Mucosa of rectum (tissue), 2 donors: ENCODE measurements around the gene HIPK3.

Source experiments
- H3K27ac ChIP-seq, 2 donors: one replicate each; pipeline ENCODE4 v1.7.0; 2013; ENCODE audit warnings: inconsistent platforms in 2 of 2, low read depth in 2 of 2, low read length in 2 of 2
- H3K27me3 ChIP-seq, 2 donors: one replicate each; pipeline ENCODE4 v1.7.0; 2013; ENCODE audit warnings: low read length in 2 of 2; ENCODE audit not compliant: control insufficient read depth in 2 of 2, insufficient read depth in 2 of 2
- H3K36me3 ChIP-seq, 2 donors: one replicate each; pipeline ENCODE4 v1.7.0; 2013; ENCODE audit warnings: low read length in 2 of 2; ENCODE audit not compliant: control insufficient read depth in 2 of 2, insufficient read depth in 2 of 2
- H3K4me1 ChIP-seq, 2 donors: one replicate each; pipeline ENCODE4 v1.7.0; 2013; ENCODE audit warnings: low read length in 2 of 2, mild to moderate bottlenecking in 1 of 2; ENCODE audit not compliant: control insufficient read depth in 2 of 2, insufficient read depth in 2 of 2
- H3K4me3 ChIP-seq, 2 donors: one replicate each; pipeline ENCODE4 v1.7.0; 2013; ENCODE audit warnings: low read length in 2 of 2
- H3K9ac ChIP-seq, 2 donors: one replicate each; pipeline ENCODE4 v1.7.0; 2013; ENCODE audit warnings: low read length in 2 of 2, low read depth in 1 of 2, mild to moderate bottlenecking in 1 of 2
- H3K9me3 ChIP-seq, 2 donors: one replicate each; pipeline ENCODE4 v1.7.0; 2013; ENCODE audit warnings: low read length in 2 of 2; ENCODE audit not compliant: control insufficient read depth in 2 of 2
- donor health status: healthy.
- donor health status: Normal muscosa, but diverticular disease.

Gene HIPK3

GRCh38 chr11:33272338-33273107, 15.3 kb downstream of the HIPK3 start:
- no peaks in the 10 kb centered on the region for H3K27me3 ChIP-seq
- no peaks in the 10 kb centered on the region for H3K9me3 ChIP-seq
- no peak overlapping the region for H3K9ac ChIP-seq
- H3K4me1 ChIP-seq: peaks cover 0 to 13% of the 10 kb centered on the region in 2 donors
- H3K27ac ChIP-seq: no peak overlapping the region
- H3K4me3 ChIP-seq: no peak overlapping the region
- no peaks in the 10 kb centered on the region for H3K36me3 ChIP-seq

DNA sequence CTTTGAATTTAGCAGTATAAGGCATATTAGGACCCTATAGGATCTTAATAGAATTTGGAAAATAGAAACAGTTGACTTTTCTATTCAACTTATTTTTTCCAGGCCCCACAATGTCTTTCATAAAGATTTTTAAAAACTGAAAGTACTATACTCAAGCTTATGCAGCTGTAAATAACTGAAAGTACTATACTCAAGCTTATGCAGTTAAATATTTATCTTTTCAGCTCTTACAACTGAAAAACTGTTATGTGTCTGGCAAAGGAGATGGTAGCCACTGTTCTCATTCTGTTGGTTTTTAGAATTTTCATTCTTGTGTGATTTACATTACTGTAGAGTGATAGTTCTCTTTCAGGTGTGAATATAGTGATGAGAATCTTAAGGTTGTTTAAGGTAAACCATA, 16.5 kb downstream of the HIPK3 start:
- no peak overlapping the region for H3K27ac ChIP-seq

DNA sequence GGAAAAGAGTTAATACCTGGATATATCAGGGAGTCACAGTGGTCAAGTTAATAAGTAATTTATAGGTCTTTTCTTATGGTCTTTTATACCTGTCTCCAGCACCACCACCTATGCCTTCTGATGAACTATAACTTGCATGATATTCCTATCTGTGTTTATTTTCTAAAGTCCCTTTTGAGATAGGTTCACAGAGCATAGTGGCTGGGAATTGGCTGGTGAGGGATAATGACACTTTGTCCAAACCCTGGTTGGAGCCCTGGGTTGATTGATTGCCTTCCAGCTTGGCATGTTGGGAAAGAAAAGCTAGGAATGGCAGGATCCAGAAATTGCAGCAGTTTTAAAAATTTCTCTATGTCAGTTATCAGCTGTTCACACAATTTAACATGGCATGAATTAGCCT, 23.2 kb downstream of the HIPK3 start:
- H3K9ac ChIP-seq: no peak overlapping the region
- H3K27ac ChIP-seq: no peak overlapping the region
- peaks cover 3 to 5% of the 10 kb centered on the region in 2 donors for H3K4me1 ChIP-seq
- H3K9me3 ChIP-seq: no peaks in the 10 kb centered on the region
- no peaks in the 10 kb centered on the region for H3K36me3 ChIP-seq
- H3K4me3 ChIP-seq: no peak overlapping the region
- H3K27me3 ChIP-seq: no peaks in the 10 kb centered on the region

More for the DNA sequence above, 16.5 kb downstream of the HIPK3 start:
- no peaks in the 10 kb centered on the region for H3K36me3 ChIP-seq
- H3K4me1 ChIP-seq: peaks cover 0 to 16% of the 10 kb centered on the region in 2 donors
- no peak overlapping the region for H3K4me3 ChIP-seq
- no peaks in the 10 kb centered on the region for H3K9me3 ChIP-seq
- no peak overlapping the region for H3K9ac ChIP-seq
- no peaks in the 10 kb centered on the region for H3K27me3 ChIP-seq

GRCh38 chr11:33281758-33282157, 24.6 kb downstream of the HIPK3 start:
- no peaks in the 10 kb centered on the region for H3K27me3 ChIP-seq
- peaks cover 3 to 5% of the 10 kb centered on the region in 2 donors for H3K4me1 ChIP-seq
- H3K4me3 ChIP-seq: no peak overlapping the region
- no peak overlapping the region for H3K27ac ChIP-seq
- H3K36me3 ChIP-seq: peaks cover 4 to 5% of the 10 kb centered on the region in 2 donors
- H3K9me3 ChIP-seq: no peaks in the 10 kb centered on the region
- no peak overlapping the region for H3K9ac ChIP-seq

DNA sequence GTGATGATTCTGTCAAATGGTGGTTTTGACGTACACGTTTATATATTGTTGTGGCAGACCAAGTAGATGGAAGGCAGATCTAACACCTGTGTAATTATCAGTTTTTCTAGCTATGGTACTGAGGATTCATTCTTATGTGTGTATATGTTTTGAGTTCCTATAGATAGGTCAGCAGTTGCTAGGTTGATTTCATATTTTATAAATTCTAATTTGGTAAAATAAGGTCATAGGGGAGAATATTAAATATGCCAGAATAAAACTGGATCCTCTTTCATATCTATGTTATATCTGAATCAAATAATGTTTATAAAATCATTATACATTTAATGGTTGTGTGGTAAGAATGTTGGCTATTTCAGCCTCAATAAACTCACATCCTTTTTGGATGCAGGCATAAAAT, 27.6 kb downstream of the HIPK3 start:
- Histone ChIP-seq H3K9ac (no peak overlapping the region), H3K9me3 (no peaks in the 10 kb centered on the region), H3K27me3 (no peaks in the 10 kb centered on the region), H3K4me3 (no peak overlapping the region), H3K4me1 (peaks cover 0 to 3% of the 10 kb centered on the region in 2 donors), H3K36me3 (peaks cover 10 to 12% of the 10 kb centered on the region in 2 donors), H3K27ac (no peak overlapping the region)

DNA sequence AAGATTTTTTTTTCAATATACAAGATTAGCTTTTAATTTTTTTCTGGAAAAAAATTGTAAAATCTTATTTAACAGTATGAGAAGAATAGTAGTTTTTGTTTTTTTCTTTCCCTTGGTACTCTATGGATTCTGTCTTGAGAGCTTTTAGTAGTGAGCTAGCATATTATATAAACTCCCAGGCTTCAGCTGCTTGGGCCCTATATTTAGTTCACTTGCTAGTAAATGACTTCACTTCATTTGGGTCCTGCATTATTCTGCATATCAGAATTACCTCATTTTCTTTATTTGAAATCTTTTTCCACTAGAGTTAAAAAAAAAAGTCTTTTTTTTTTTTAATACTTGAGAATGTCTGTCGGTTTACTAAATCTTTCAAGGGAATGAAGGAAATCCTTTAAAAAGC, 33.1 kb downstream of the HIPK3 start:
- H3K9me3 ChIP-seq: no peaks in the 10 kb centered on the region
- H3K36me3 ChIP-seq: peaks cover 10 to 12% of the 10 kb centered on the region in 2 donors
- no peaks in the 10 kb centered on the region for H3K27me3 ChIP-seq
- H3K27ac ChIP-seq: no peak overlapping the region
- H3K4me3 ChIP-seq: no peak overlapping the region
- peaks cover 0 to 7% of the 10 kb centered on the region in 2 donors for H3K4me1 ChIP-seq
- H3K9ac ChIP-seq: no peak overlapping the region

DNA sequence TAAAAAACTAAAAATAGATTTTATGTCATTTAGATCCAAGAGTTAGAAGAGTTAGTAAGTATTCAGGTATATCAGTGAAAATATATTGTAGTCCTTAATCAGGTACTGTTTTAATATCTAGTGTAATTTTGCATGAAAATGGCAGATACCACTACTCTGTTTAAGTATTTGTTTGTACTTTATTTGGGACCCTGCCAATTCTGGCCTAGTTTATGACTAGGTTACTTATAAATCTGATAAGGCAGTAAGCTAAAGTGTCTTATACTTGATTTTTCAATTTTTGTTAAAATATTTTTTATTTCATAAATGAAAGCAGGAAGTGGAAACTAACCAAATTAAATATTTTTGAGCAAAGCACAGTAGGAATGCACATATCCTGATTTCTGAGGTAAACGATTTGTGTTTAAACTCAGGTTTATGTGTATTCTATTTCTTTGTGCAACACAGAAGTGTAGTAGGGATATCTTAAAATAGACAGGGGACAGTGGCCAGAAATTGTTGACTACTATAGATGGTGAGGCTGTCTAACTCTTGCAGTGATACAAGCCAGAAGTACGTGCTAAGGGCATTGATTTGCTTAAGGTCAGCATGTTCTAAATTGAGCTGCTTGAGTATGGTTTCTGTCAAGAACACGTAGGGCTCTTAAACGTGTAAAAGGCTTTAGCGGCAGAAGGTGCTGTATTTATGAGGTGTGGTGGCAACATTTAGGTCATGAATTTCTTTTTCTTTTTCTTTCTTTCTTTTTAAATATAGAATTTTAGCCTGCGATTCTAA, 34.0 kb downstream of the HIPK3 start:
- Histone ChIP-seq H3K9me3 (no peaks in the 10 kb centered on the region), H3K36me3 (peaks cover 10 to 12% of the 10 kb centered on the region in 2 donors), H3K27ac (no peak overlapping the region), H3K27me3 (no peaks in the 10 kb centered on the region), H3K9ac (no peak overlapping the region), H3K4me1 (peaks cover 0 to 7% of the 10 kb centered on the region in 2 donors), H3K4me3 (no peak overlapping the region)

DNA sequence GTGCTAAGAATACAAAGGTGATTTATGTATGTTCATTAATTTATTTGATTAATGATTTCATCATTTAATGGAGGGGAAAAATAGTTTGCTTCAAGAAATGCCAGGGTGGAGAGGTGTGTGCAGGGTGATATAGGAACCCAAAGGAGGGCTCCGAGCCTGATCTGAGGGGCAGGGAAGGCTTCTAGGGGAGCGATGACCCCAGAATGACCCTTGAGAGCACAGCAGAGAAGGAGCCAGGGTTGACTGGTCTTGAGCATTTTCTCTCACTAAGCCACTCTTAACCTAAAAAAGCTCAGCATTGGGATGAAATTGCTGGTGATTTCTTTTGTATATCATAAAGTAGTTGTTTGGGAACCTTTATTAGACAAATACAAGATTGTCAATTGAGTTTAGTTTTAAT, 35.1 kb downstream of the HIPK3 start:
- no peak overlapping the region for H3K4me3 ChIP-seq
- H3K9ac ChIP-seq: no peak overlapping the region
- H3K27ac ChIP-seq: no peak overlapping the region
- H3K27me3 ChIP-seq: no peaks in the 10 kb centered on the region
- peaks cover 0 to 7% of the 10 kb centered on the region in 2 donors for H3K4me1 ChIP-seq
- no peaks in the 10 kb centered on the region for H3K9me3 ChIP-seq
- H3K36me3 ChIP-seq: peaks cover under 1 to 3% of the 10 kb centered on the region in 2 donors

DNA sequence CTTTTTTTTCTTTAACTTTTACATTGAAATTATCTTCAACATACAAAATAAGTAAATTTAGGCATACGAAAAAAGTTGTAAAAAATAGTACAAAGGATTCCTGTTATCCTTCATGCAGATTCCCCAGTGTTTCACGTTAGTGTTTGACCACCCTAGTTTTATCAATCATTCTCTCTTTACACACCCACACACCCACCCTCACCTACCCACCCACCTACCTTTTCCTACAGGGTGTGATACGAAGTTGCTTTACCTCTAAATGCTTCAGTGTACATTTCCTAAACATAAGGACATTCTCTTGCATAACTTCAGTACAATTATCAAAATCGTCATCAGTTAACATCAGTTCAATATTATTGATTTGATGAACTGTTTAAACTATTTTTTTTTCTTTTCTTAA, 37.0 kb downstream of the HIPK3 start:
- Histone ChIP-seq H3K36me3 (peaks cover 0 to 2% of the 10 kb centered on the region in 2 donors), H3K4me3 (no peak overlapping the region), H3K9ac (no peak overlapping the region), H3K27me3 (no peaks in the 10 kb centered on the region), H3K4me1 (peaks cover 0 to 7% of the 10 kb centered on the region in 2 donors), H3K9me3 (no peaks in the 10 kb centered on the region), H3K27ac (no peak overlapping the region)

DNA sequence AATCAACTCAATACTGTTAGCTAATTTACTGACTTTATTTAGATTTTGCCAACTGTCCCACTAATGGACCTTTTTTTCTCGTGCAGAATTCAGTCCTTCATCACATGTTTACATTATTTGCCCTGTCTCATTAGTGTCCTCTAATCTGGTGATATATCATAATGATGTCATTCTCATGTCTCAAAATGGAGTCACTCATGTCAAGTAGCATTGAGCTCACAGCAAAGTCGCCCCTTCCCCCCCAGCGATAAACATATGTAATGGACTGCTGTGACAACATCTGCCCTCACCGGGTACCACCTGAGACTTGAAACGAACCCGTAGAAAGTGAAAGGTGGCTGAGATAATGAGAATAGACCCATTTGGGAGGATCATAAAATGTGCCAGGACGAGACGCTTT, 37.6 kb downstream of the HIPK3 start:
- no peak overlapping the region for H3K4me3 ChIP-seq
- no peak overlapping the region for H3K9ac ChIP-seq
- H3K27me3 ChIP-seq: no peaks in the 10 kb centered on the region
- H3K4me1 ChIP-seq: peaks cover 0 to 7% of the 10 kb centered on the region in 2 donors
- no peaks in the 10 kb centered on the region for H3K9me3 ChIP-seq
- peaks cover 0 to under 1% of the 10 kb centered on the region in 2 donors for H3K36me3 ChIP-seq
- no peak overlapping the region for H3K27ac ChIP-seq
